ENCODE measurements around the gene KDM8. TPM values are rescaled to one million over a fixed set of nuclear protein-coding genes. Genes with fewer than 3 reads are reported as not detected.

The KDM8 gene
- total and polyA plus RNA-seq, 3 donors from 2014 or later: 5.7 to 14.7 (median 8.3) TPM

- no peaks in the 10 kb centered on the region for H3K9me3 ChIP-seq
- no peak for TF ChIP-seq POLR2A (IDR thresholded peaks at IDR 0.05)
- TF ChIP-seq CTCF (IDR thresholded peaks at IDR 0.05): no peak
- H3K36me3 ChIP-seq (ENCODE audit: low read depth, missing control alignments): no peaks in the 10 kb centered on the region
- intact Hi-C loops (cut with DNase I; ENCODE audit: low total_unique reads): no loop called here
- no peak overlapping the region for H3K27ac ChIP-seq
- no peak overlapping the region for H3K4me3 ChIP-seq
- H3K27me3 ChIP-seq: no peaks in the 10 kb centered on the region
- WGBS, 2 donors: 69 to 89% methylated on average over 23 to 26 of the region's 26 CpGs
- no peak for DNase-seq
- H3K4me1 ChIP-seq: peaks cover 29% of the 10 kb centered on the region
Observed at GRCh38 chr16:27232061-27232900, 29.0 kb downstream of the KDM8 start.

GRCh38 chr16:27232901-27233625, 29.7 kb downstream of the KDM8 start:
- intact Hi-C loops (cut with DNase I; ENCODE audit: low total_unique reads): no loop called here
- no peaks in the 10 kb centered on the region for H3K9me3 ChIP-seq
- DNase-seq: no peak
- no peak for TF ChIP-seq POLR2A (IDR thresholded peaks at IDR 0.05)
- TF ChIP-seq CTCF (IDR thresholded peaks at IDR 0.05): no peak
- peaks cover 29% of the 10 kb centered on the region for H3K4me1 ChIP-seq
- no peak overlapping the region for H3K27ac ChIP-seq
- H3K36me3 ChIP-seq (ENCODE audit: low read depth, missing control alignments): no peaks in the 10 kb centered on the region
- H3K4me3 ChIP-seq: no peak overlapping the region
- H3K27me3 ChIP-seq: no peaks in the 10 kb centered on the region
- 77 to 87% methylated on average over 13 of the region's 13 CpGs for WGBS, 2 donors

GRCh38 chr16:27233731-27234130, 30.4 kb downstream of the KDM8 start:
- Histone ChIP-seq H3K36me3 (ENCODE audit: low read depth, missing control alignments) (no peaks in the 10 kb centered on the region), H3K9me3 (no peaks in the 10 kb centered on the region), H3K27ac (no peak overlapping the region), H3K27me3 (no peaks in the 10 kb centered on the region), H3K4me1 (peaks cover 29% of the 10 kb centered on the region), H3K4me3 (no peak overlapping the region)
- DNase-seq: no peak
- 94 to 98% methylated on average over 2 to 6 of the region's 6 CpGs for WGBS, 2 donors
- intact Hi-C loops (cut with DNase I; ENCODE audit: low total_unique reads): no loop called here
- TF ChIP-seq POLR2A (IDR thresholded peaks at IDR 0.05) (no peak), CTCF (IDR thresholded peaks at IDR 0.05) (no peak)

GRCh38 chr16:27234171-27234570, 30.8 kb downstream of the KDM8 start:
- no peaks in the 10 kb centered on the region for H3K27me3 ChIP-seq
- peaks cover 26% of the 10 kb centered on the region for H3K4me1 ChIP-seq
- DNase-seq: no peak
- H3K4me3 ChIP-seq: no peak overlapping the region
- no peak overlapping the region for H3K27ac ChIP-seq
- intact Hi-C loops (cut with DNase I; ENCODE audit: low total_unique reads): no loop called here
- H3K9me3 ChIP-seq: no peaks in the 10 kb centered on the region
- no peaks in the 10 kb centered on the region for H3K36me3 ChIP-seq (ENCODE audit: low read depth, missing control alignments)
- WGBS, 2 donors: 72 to 92% methylated on average over 8 of the region's 8 CpGs
- no peak for TF ChIP-seq POLR2A (IDR thresholded peaks at IDR 0.05)
- TF ChIP-seq CTCF (IDR thresholded peaks at IDR 0.05): no peak
